ENCODE data around the gene CHML.

DNA sequence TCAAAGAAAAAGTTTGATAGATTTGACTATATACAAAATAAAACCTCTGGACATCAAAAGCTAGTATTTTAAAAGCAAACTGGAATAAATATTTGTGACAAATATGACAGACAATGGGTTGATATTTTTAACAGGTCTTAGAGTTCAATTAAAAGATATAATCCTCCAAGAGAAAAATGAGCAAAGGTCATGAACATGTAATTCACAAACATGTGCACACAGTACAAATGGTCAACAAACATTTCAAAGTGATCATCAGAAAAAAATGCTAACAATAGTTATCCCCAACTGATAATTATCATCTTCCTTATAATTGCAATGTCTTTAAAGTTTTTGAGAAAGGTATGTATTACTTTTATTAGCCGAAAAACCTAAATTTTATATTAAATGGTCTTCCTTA lies 43.9 kb upstream of the CHML start:
- TF ChIP-seq, protein P1, sequence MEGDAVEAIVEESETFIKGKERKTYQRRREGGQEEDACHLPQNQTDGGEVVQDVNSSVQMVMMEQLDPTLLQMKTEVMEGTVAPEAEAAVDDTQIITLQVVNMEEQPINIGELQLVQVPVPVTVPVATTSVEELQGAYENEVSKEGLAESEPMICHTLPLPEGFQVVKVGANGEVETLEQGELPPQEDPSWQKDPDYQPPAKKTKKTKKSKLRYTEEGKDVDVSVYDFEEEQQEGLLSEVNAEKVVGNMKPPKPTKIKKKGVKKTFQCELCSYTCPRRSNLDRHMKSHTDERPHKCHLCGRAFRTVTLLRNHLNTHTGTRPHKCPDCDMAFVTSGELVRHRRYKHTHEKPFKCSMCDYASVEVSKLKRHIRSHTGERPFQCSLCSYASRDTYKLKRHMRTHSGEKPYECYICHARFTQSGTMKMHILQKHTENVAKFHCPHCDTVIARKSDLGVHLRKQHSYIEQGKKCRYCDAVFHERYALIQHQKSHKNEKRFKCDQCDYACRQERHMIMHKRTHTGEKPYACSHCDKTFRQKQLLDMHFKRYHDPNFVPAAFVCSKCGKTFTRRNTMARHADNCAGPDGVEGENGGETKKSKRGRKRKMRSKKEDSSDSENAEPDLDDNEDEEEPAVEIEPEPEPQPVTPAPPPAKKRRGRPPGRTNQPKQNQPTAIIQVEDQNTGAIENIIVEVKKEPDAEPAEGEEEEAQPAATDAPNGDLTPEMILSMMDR (IDR thresholded peaks at IDR 0.05) = no peak
- TF ChIP-seq POLR2A (IDR thresholded peaks at IDR 0.05) = no peak
